ENCODE data around the gene NYNRIN. TPM values are rescaled to one million over a fixed set of nuclear protein-coding genes. Genes with fewer than 3 reads are reported as not detected.

Gene NYNRIN
- total RNA-seq, 1 experiment from 2014 or later = 18.7 TPM

GRCh38 chr14:24398293-24398652, 530 bp upstream of the NYNRIN start:
- H2BK5ac ChIP-seq (ENCODE audit: insufficient read length, low read length) = no peak overlapping the region
- H3K23ac ChIP-seq (ENCODE audit: insufficient read length, low read depth, low read length) = no peak overlapping the region
- no peak overlapping the region for H3K14ac ChIP-seq (ENCODE audit: insufficient read depth, low read length)
- no peak overlapping the region for H2BK15ac ChIP-seq (ENCODE audit: low read depth, low read length)
- Mint-ChIP-seq H3K9me3 (no peaks in the 10 kb centered on the region), H3K36me3 (ENCODE audit: insufficient read depth in 1 of 3, low read depth in 3 of 3) (no peaks in the 10 kb centered on the region), H3K4me1 (peaks cover 43 to 48% of the 10 kb centered on the region in 2 experiments), H3K27ac (no peak overlapping the region), H3K4me3 (peak overlapping the region; percentile 30 to 79; a peak in 4 of 5 replicates), H3K27me3 (ENCODE audit: low read depth) (peaks cover 17% of the 10 kb centered on the region)
- no peak overlapping the region for H2BK20ac ChIP-seq (ENCODE audit: low read depth, low read length, poor library complexity, severe bottlenecking)
- no peak overlapping the region for H2AFZ ChIP-seq (ENCODE audit: low read length)
- H4K8ac ChIP-seq (replicated peaks; ENCODE audit: insufficient read length, low read depth, low read length) = no peak overlapping the region
- H2AK5ac ChIP-seq (ENCODE audit: insufficient read length, low read length) = no peak overlapping the region
- no peaks in the 10 kb centered on the region for H4K20me1 ChIP-seq (ENCODE audit: control insufficient read depth, insufficient read depth, insufficient read length)
- H3K4ac ChIP-seq (ENCODE audit: low read depth, low read length) = no peak overlapping the region
- no peaks in the 10 kb centered on the region for H3K79me2 ChIP-seq (ENCODE audit: insufficient read depth, low read length)
- no peaks in the 10 kb centered on the region for H3K27me3 ChIP-seq (ENCODE audit: insufficient read depth, low read length)
- no peak overlapping the region for H3K27ac ChIP-seq (ENCODE audit: insufficient read length, low read depth, low read length)
- H3K4me1 ChIP-seq (ENCODE audit: insufficient read depth, low read length) = no peaks in the 10 kb centered on the region; the same call in 1 of the 2 replicates
- H3K18ac ChIP-seq (ENCODE audit: insufficient read length, low read depth, low read length) = no peak overlapping the region
- peak; percentile 70 for DNase-seq
- no peaks in the 10 kb centered on the region for H3K79me1 ChIP-seq (ENCODE audit: insufficient read depth, low read depth, low read length, poor library complexity, severe bottlenecking)
- WGBS (ENCODE audit: extremely low coverage, insufficient read length, low lambda C conversion rate) = no CpG with 5 or more reads among the region's 7 CpGs
- TF ChIP-seq CTCF (conservative IDR thresholded peaks at IDR 0.05) = no peak
- H2BK120ac ChIP-seq (ENCODE audit: low read depth, low read length, poor library complexity, severe bottlenecking) = no peak overlapping the region
- H3K4me2 ChIP-seq (ENCODE audit: insufficient read depth, insufficient read length, low read length) = peak overlapping the region; percentile 65
- no peak overlapping the region for H3K56ac ChIP-seq (ENCODE audit: insufficient read length, low read depth, low read length)
- H2BK12ac ChIP-seq (ENCODE audit: insufficient read length, low read depth, low read length) = no peak overlapping the region
- no peak overlapping the region for H3K9ac ChIP-seq (ENCODE audit: extremely low read depth, insufficient read length, low read length)
- H4K91ac ChIP-seq (ENCODE audit: insufficient read length, low read depth, low read length) = no peak overlapping the region
- H4K5ac ChIP-seq (ENCODE audit: insufficient read length, low read depth, low read length) = no peak overlapping the region
- H3K9me3 ChIP-seq (ENCODE audit: control insufficient read depth, low read depth, low read length) = no peaks in the 10 kb centered on the region
- no peak overlapping the region for H3T11ph ChIP-seq (ENCODE audit: low read length)
- peaks cover 5% of the 10 kb centered on the region for H3K23me2 ChIP-seq (ENCODE audit: insufficient read length, low read depth, low read length, poor library complexity, severe bottlenecking)
